ENCODE data around the gene GRIA4. TPM values are rescaled to one million over a fixed set of nuclear protein-coding genes. Genes with fewer than 3 reads are reported as not detected.
"Not testable (repeated sequence)": the region's sequence is repeated elsewhere in the genome, so short reads cannot be mapped to it uniquely, and the experiment has no call there.

GRIA4 gene
- total RNA-seq, 6 donors from 2014 or later: not detected

GRCh38 chr11:105863523-105863922, 253.7 kb downstream of the GRIA4 start:
- Histone ChIP-seq H3K9me3 (no peaks in the 10 kb centered on the region), H3K4me3 (no peak overlapping the region), H3K36me3 (no peaks in the 10 kb centered on the region), H3K27me3 (no peaks in the 10 kb centered on the region), H3K4me1 (no peaks in the 10 kb centered on the region), H3K27ac (no peak overlapping the region)
- TF ChIP-seq CTCF (IDR thresholded peaks at IDR 0.05) (no peak), POLR2A (IDR thresholded peaks at IDR 0.05) (no peak), POLR2AphosphoS5 (IDR thresholded peaks at IDR 0.05) (no peak), EP300 (IDR thresholded peaks at IDR 0.05) (no peak)
- no peak for DNase-seq
- no peak for ATAC-seq (ENCODE audit: low FRiP score in 2 of 2)
- 36 to 44% methylated on average over 3 of the region's 3 CpGs for whole genome bisulfite sequencing, 2 donors

DNA sequence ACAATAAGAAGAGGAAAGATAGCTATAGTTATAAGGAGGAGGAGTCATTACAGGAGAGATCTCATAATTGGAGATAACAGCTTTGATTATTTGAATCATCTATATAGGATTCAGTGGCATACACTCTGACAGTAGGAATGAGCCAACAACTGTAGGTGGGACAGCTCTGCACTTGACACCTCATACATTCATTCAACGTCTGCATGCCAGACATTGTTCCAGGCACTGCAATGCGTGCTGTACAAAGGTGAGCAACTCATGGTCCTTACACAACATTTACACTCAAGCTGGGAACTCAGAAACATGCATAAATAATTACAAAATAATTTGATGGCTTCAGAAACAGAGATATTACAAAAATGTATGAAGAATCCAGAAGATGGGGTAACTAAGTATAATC, 257.9 kb downstream of the GRIA4 start:
- Histone ChIP-seq H3K9me3 (no peaks in the 10 kb centered on the region), H3K36me3 (no peaks in the 10 kb centered on the region), H3K4me3 (no peak overlapping the region), H3K4me1 (no peaks in the 10 kb centered on the region), H3K27ac (no peak overlapping the region), H3K27me3 (no peaks in the 10 kb centered on the region)
- WGBS, 2 donors: 44 to 54% methylated on average over 2 of the region's 2 CpGs
- TF ChIP-seq POLR2AphosphoS5 (IDR thresholded peaks at IDR 0.05) (no peak), EP300 (IDR thresholded peaks at IDR 0.05) (no peak), POLR2A (IDR thresholded peaks at IDR 0.05) (no peak), CTCF (IDR thresholded peaks at IDR 0.05) (no peak)
- no peak for ATAC-seq (ENCODE audit: low FRiP score in 2 of 2)
- DNase-seq: no peak

- no peaks in the 10 kb centered on the region for H3K27me3 ChIP-seq
- TF ChIP-seq EP300 (IDR thresholded peaks at IDR 0.05) (no peak), CTCF (IDR thresholded peaks at IDR 0.05) (no peak), POLR2AphosphoS5 (IDR thresholded peaks at IDR 0.05) (no peak), POLR2A (IDR thresholded peaks at IDR 0.05) (no peak)
- no peak for DNase-seq
- no peak overlapping the region for H3K4me3 ChIP-seq
- 88% methylated on average over 4 of the region's 4 CpGs for WGBS, 2 donors
- H3K36me3 ChIP-seq: no peaks in the 10 kb centered on the region
- H3K4me1 ChIP-seq: no peaks in the 10 kb centered on the region
- H3K9me3 ChIP-seq: no peaks in the 10 kb centered on the region
- ATAC-seq (ENCODE audit: low FRiP score in 2 of 2): no peak
- H3K27ac ChIP-seq: no peak overlapping the region
Observed at GRCh38 chr11:105868762-105869285, 259.0 kb downstream of the GRIA4 start.

GRCh38 chr11:105870516-105871113, 260.7 kb downstream of the GRIA4 start:
- H3K4me3 ChIP-seq: no peak overlapping the region
- ATAC-seq (ENCODE audit: low FRiP score in 2 of 2) (no peak), DNase-seq (no peak)
- H3K27me3 ChIP-seq: no peaks in the 10 kb centered on the region
- H3K27ac ChIP-seq: no peak overlapping the region
- H3K9me3 ChIP-seq: peaks cover 0 to 4% (median 0%) of the 10 kb centered on the region in 4 donors
- H3K4me1 ChIP-seq: no peaks in the 10 kb centered on the region
- no peaks in the 10 kb centered on the region for H3K36me3 ChIP-seq
- no peak for TF ChIP-seq POLR2AphosphoS5 (IDR thresholded peaks at IDR 0.05)
- TF ChIP-seq CTCF (IDR thresholded peaks at IDR 0.05): no peak
- TF ChIP-seq POLR2A (IDR thresholded peaks at IDR 0.05): no peak
- no peak for TF ChIP-seq EP300 (IDR thresholded peaks at IDR 0.05)
- 71 to 73% methylated on average over 8 of the region's 8 CpGs for WGBS, 2 donors

GRCh38 chr11:105878510-105878909, 268.6 kb downstream of the GRIA4 start:
- H3K4me3 ChIP-seq: no peak overlapping the region
- WGBS, 2 donors: 57% methylated on average over 3 of the region's 3 CpGs; no CpG with 5 or more reads in 1 of the 2 donors
- no peaks in the 10 kb centered on the region for H3K4me1 ChIP-seq
- H3K9me3 ChIP-seq: peaks cover 0 to 4% (median 0%) of the 10 kb centered on the region in 4 donors
- DNase-seq (peak in 1 of 2 donors; percentile 21), ATAC-seq (ENCODE audit: low FRiP score in 2 of 2) (no peak)
- no peak overlapping the region for H3K27ac ChIP-seq
- no peaks in the 10 kb centered on the region for H3K36me3 ChIP-seq
- no peaks in the 10 kb centered on the region for H3K27me3 ChIP-seq
- no peak for TF ChIP-seq CTCF (IDR thresholded peaks at IDR 0.05)
- no peak for TF ChIP-seq EP300 (IDR thresholded peaks at IDR 0.05)
- TF ChIP-seq POLR2A (IDR thresholded peaks at IDR 0.05): no peak
- no peak for TF ChIP-seq POLR2AphosphoS5 (IDR thresholded peaks at IDR 0.05)

DNA sequence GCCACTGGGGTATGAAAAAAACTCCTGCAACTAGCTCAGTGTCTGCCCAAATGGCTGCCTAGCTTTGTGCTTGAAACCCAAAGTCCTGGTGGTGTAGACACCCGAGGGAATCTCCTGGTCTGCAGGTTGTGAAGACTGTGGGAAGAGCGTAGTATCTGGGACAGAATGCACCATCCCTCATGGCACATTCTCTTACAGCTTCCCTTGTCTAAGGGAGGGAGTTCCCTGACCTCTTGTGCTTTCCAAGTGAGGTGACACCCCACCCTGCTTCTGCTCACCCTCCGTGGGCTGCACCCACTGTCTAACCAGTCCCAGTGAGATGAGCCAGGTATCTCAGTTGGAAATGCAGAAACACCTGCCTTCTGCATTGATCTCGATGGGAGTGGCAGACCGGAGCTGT, 269.1 kb downstream of the GRIA4 start:
- not testable (repeated sequence) for DNase-seq; H3K9me3 ChIP-seq; H3K36me3 ChIP-seq; H3K27ac ChIP-seq; H3K27me3 ChIP-seq; ATAC-seq (ENCODE audit: low FRiP score in 2 of 2); H3K4me1 ChIP-seq; H3K4me3 ChIP-seq
- 92 to 97% methylated on average over 4 to 5 of the region's 5 CpGs for WGBS, 2 donors

Measured in upper lobe of left lung (tissue), 6 donors.